NCI-H345 treated with DMSO at 0.1 percent for 48 hours (cell line): ENCODE measurements around the gene RAB14.
"Not testable (repeated sequence)": the region's sequence is repeated elsewhere in the genome, so short reads cannot be mapped to it uniquely, and the experiment has no call there.

Experiments used
- DNase-seq: peaks from one replicate; lab custom pipeline; 2025; ENCODE audit not compliant: unreplicated experiment; lab: John Stamatoyannopoulos, UW

The RAB14 gene

GRCh38 chr9:121192959-121193640 lies 8.6 kb downstream of the RAB14 start:
- DNase-seq = no peak

GRCh38 chr9:121192518-121192917 lies 9.2 kb downstream of the RAB14 start:
- DNase-seq = no peak

- no peak for DNase-seq
These were observed 10.4 kb downstream of the RAB14 start for GRCh38 chr9:121191235-121191634.

DNA sequence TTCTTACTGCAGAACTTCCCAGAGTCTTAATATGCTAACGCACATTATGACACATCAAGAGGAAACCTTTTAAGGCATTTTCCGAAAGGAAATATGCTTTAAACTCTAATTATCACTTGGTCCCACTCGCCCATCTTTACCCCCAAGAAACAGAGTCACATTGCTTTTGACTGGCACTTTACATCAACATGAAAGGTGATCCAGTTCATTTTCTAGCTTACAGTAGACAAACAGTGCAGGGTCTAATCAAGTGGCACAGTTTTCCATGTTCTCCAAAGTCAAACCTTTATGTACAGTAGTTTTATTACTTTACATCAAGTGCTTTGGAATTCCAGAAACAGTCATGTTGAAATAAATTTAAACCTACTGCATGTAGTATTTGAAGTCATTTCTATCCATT lies 12.0 kb downstream of the RAB14 start:
- no peak for DNase-seq

- DNase-seq = no peak
These were observed 12.7 kb downstream of the RAB14 start for GRCh38 chr9:121189006-121189405.

DNA sequence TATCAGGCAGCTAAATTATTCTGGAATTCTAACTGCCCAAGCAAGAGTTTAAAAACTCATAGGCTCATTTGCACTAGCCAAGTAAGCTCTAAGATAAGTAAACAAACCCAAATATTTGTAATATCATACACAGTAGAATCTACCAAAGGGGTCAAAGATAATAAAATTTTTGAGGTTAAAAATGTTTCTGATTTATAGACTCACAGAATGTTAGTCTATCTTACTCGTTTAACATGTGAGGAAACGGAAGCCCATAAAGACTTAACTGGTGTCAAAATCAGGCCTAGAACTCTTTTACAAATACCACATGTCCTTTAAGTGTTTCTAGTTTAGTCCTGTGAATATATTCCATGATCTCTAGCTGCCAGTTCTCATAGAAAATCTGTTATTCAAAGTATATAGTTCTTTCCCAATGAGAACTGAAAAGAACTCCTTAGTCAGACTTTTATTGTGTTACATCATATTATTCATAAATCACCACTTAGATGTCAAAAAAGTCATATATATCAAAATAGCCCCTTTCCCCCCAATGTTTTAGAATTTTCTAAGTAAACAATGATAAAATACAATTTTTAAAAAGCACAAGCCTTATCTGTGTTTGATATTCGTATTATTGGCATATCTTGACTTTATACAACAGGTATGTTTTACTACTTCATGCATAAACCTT lies 13.9 kb downstream of the RAB14 start:
- DNase-seq = no peak

- no peak for DNase-seq
These were observed 15.8 kb downstream of the RAB14 start for GRCh38 chr9:121185774-121186403.

DNA sequence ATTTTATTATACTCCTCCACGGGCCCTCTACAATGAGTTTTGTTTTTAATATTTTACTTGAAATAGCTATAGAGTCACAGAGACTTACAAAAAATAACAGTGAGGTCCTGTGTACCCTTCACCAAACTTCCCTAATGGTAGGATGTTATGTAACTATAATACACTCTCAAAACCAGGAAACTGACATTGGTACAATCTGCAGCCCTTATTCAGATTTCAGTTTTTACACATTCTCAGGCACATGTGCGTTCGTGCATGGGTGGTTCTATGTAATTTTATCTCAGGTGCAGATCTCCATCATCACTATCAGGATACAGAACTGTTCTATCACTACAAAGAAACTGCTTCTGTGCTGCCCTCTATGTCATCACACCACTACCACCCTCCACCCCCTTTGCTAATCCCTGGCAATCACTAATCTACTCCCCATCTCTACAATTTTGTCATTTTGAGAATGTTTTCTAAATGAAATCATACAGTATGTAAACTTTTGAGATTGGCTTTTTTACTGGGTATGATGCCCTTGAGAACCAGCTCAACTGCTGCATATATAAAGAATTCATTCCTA lies 16.4 kb downstream of the RAB14 start:
- no peak for DNase-seq

GRCh38 chr9:121184463-121184862 lies 17.2 kb downstream of the RAB14 start:
- DNase-seq = no peak

- no peak for DNase-seq
These were observed 17.8 kb downstream of the RAB14 start for GRCh38 chr9:121183666-121184423.

- DNase-seq = no peak
These were observed 18.7 kb downstream of the RAB14 start for GRCh38 chr9:121182989-121183388.

DNA sequence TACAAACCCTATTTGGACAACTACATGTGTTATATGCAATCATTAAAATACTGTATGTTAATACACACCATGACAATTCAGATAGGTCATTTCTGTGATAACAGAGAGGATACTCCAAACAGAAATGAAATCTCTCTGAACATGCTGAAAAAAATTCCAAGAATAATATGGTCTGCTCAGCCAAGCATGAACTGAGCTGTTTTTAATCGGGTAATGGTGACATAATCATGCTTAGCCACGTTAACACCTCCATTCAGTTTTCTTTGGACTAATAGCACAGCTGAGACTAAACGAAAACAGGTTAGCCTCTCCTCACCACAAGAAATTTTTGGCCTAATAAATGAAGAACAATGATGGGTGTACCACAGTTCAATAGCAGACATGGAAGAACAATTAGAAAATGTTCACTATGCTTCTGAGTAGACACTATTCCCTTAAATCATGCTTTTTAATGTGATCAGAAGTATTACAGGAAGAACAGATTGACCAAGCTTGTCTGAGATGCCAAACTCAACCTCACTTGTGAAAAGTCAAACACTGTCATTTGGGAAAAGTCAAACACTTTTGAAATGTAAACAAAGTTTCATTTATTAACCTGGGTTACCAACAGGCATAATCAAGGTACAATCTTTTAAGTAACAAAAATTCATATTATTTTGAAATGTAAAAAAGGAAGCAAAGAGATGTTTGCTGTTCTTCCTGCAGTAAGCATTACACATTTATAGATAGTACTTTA lies 19.4 kb downstream of the RAB14 start:
- no peak for DNase-seq

DNA sequence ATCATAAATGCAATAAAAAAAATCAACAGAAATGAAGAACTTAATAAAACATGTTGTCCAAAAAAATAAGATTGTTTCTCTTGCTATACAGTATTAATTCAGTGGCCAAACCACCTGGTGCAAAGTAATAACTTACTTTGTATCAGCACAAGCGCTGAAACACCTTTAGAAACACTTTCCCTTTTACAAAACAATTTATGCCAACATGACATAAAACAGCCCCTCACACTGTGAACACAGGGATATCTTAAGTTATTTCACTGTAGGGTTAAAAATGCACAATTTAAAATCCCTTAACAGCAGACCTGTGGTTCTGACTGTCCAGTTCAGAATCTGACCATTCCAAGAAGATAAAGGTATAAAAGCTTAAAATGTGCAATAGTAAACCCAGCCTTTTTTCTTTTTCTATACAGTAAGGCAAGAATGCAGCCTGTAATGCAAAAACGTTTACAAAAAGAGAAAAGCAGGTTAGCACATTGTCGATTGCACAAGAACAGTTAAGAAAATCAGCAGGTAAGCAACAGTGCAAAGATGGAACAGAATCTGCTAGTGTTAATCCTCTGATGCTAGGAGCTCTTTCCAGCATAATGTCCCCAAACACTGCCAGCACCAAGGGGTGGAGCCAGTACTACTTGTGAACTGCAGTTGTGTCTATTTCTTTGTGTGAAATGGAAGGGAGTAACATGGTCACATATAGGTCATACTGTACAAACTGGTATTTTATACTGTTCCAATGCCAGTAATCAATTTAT lies 21.6 kb downstream of the RAB14 start:
- DNase-seq = no peak

DNA sequence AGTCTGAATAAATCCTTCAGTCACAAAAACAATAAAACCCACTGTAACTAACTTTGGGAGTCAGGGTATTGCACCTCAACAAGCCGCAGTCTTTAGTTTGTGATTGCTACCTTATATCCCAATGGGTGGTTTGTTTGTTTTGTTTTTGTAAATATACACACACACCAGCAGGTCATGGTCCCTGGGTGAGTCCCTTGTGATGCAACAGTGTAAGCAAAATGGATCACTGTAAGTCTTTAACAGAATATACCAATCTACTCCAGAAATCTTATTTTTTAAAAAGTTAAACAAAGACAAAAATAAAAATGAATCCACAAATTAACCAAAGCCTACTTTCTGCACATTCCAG lies 22.3 kb downstream of the RAB14 start:
- not testable (repeated sequence) for DNase-seq

- no peak for DNase-seq
These were observed 22.8 kb downstream of the RAB14 start for GRCh38 chr9:121178676-121179372.

DNA sequence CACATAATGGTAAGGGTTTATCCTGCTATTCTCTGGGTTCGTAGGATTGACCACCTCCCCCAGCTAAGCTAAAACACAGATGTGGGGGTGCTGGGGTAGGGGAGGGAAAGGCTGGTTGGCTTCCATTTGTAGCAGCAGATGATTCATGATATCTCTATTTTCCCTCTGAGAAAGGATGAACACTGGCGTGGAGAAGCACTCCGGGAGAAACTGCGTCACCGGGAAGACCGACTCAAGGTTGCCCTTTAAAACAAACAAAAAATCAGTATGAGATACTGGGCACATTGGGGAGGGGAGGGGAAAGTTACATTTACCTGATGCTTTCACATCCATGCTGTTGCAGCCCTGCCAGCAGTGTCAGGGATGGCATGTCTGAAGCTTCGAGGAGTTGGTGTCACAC lies 28.2 kb downstream of the RAB14 start:
- DNase-seq = no peak

- no peak for DNase-seq
These were observed 28.8 kb downstream of the RAB14 start for GRCh38 chr9:121172726-121173487.

DNA sequence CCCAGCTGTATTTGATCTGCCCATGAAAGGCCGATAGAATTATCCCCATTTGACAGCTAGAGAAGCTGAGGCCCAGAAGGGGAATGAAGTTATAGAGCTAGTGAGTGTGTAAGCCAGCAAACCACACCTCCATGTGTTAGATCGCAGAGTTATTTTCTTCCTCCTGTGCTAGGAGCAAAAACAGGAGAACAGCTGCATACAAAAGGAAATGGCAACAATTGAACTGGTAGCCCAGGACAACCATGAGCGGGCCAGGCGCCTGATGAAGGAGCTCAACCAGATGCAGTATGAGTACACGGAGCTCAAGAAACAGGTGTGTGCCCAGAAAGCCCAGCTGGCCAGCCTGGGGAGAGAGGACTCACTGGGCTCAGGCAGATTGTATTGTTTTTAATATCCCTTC lies 30.4 kb downstream of the RAB14 start:
- DNase-seq = no peak
